Stimulated activated CD8-positive, alpha-beta memory T cell treated with anti-CD3 and anti-CD28 coated beads, Interleukin-7, amount 100 ng/mL, for 1 hour (primary cell): ENCODE results near the gene IRF1.

Source experiments
- DNase-seq, 2 donors: peaks; one replicate each; pipeline ENCODE4 v3.0.0-alpha.2; 2020; ENCODE audit warnings: low read depth in 2 of 2

IRF1 gene

GRCh38 chr5:132500931-132501628 is 10.5 kb upstream of the IRF1 start:
- no peak for DNase-seq

DNA sequence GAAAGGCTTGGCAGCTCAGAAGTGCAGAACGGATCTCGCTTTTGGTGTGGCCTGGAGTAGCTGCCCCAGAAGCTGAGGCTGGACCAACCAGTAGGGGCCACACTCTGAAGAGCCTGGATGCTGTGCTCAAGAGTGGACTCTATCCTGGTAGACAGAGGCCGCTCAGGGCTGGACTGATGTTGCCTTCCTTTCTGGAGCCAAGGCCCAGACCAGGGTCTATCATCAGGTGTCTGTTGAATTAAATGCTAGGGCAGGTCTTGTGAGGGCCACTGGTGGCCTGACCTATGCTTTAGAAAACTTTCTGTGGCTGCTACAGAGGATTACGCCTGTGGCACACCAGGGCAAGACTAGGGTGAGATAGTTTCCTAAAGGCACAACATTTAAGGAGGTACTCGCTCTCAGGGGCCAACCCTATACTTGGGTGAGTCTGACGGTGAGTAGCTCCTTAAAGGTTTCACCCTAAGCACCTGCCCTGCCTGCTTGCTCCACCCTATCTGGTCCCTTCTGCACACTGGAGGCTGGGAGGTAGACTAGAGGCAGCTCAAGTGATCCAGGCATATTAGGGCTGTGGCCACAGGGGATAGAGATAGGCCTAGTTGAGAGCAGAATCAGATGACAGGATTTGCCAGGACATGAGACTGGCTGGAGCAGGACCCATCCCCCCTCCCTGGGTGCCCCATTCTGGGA is 9.8 kb upstream of the IRF1 start:
- no peak for DNase-seq

GRCh38 chr5:132499440-132500243 is 9.1 kb upstream of the IRF1 start:
- no peak for DNase-seq

DNA sequence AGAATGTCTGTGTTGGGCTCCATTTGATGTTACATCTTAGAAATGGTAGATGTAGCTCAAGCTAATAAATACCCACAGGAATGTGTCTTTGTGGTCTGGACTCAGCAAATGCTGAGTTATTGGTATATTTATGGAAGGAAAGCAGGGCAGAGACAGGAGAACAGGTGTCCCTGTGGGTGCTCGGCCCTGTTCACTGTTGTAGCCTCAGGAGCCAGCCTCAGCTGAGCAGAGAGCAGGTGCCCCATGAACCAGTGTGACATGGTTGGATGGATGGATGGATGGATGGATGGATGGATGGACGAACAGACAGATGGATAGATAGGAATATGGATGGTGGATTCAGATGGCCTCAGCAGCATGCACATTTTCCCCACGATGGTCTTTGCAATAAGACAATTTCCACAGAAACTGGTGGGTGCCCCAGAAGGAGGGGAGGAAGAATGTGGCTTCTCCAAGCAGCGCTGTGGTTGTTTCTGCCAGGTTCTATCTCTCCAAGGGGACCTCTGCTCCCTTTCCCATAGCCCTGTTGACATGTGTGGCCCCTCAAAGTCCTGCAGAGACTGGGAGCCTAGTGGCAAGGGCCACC is 8.2 kb upstream of the IRF1 start:
- DNase-seq, result no peak

GRCh38 chr5:132498152-132498551 is 7.6 kb upstream of the IRF1 start:
- no peak for DNase-seq

GRCh38 chr5:132497488-132497997 is 7.0 kb upstream of the IRF1 start:
- DNase-seq, result no peak

DNA sequence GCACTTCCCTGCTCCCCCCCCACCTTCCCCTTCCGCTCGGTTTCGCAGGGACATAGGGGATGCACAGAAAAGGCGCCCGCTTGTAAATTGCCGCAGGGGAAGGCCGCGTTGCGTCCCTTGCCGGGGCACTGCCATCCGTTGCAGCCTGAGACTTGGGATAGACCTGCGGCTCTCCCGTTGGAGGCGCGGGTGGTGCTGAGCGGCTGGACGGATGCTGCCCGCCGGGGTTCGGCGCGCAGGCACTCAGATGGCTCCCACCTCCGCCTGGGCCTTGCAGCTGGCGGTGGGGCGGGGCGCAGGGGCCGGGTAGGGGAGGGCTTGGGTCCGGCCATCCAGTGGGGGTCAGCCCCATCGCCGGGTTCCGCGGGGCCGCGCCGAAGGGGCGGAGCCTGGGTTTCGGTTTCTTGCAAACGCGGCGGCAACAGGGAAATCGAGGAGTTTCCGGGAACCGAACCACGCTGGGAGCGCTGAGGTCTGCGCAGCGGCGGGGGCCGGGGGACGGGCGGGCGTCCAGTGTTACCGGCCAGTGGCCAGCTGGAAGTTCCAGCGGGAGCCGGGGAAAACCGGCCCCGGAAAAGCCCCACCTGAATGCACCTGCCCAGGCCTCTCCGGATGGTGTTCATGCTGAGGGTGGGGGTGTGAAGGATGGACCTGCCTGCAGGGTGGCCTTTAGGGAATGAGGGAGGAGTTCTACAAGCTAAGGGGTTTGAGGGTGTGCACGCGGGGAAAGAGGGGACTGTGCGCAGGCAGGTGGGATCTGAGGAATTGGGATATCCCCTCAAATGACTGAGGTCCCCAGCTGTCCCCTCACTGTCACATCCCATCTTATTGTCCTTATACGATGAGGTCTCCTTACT is 6.3 kb upstream of the IRF1 start:
- DNase-seq, result no peak

- DNase-seq, result peak; percentile 69 to 73
Measured at GRCh38 chr5:132496191-132496630, 5.6 kb upstream of the IRF1 start.

- no peak for DNase-seq
Measured at GRCh38 chr5:132495667-132496190, 5.2 kb upstream of the IRF1 start.

- DNase-seq, result no peak
Measured at GRCh38 chr5:132493821-132494220, 3.2 kb upstream of the IRF1 start.

DNA sequence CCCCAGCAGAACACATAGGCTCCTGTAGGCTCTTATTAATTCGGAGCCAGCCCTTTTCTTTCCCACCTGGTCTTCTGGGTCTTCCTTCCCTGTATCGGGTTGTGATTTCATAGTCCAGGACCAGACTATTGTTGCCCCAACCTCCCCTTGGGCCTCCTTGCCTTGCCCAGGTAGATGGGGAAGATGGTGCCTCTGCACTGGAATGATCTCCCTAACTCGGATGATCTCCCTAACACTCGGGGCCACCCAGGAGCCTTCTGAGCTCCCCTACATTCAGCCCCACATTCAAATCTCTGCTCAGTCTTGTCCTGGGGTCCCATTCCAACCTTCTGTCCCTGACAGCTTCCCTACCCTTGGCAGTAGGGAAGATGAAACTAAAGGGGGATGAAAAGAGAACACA is 2.7 kb upstream of the IRF1 start:
- DNase-seq, result no peak

GRCh38 chr5:132492386-132493125 is 2.0 kb upstream of the IRF1 start:
- no peak for DNase-seq

- DNase-seq, result no peak
Measured at GRCh38 chr5:132491368-132492364, 1.1 kb upstream of the IRF1 start.

GRCh38 chr5:132489871-132490483 is 596 bp downstream of the IRF1 start:
- DNase-seq, result no peak

GRCh38 chr5:132489051-132489770 is 1.4 kb downstream of the IRF1 start:
- DNase-seq, result no peak

GRCh38 chr5:132488590-132488989 is 2.0 kb downstream of the IRF1 start:
- no peak for DNase-seq

DNA sequence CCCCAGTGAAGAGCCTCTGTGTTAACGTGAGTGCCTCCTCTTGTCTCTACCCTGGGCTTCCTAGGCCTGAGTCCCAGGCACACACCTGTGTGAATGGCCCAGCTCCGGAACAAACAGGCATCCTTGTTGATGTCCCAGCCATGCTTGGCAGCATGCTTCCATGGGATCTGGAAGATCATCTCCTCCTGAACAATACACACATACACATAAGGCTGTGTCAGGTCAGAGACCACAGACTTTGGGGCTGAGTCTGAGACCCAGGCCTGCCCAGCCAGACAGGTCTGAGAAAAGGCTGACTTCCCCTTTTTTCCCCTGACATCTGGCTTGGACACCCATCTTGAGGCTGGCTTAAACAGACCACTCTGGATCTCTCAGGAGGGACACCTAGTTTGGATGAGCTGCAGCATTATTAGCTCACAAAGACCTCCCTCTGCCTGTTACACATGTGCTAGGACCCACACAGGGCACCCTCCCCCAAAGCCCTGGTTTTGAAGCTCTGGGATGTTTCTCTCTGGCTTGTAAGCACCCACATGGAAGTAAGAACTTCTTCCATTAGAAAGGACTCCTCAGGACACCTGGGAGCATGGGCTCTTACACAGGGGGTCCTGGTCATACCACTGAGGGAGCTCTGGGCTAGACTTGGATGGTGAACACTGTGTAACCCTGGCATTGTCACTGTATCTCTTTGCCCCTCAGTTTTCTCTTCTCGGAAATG is 2.6 kb downstream of the IRF1 start:
- DNase-seq, result no peak
